ENCODE data around the gene FMN2.

FMN2 gene

GRCh38 chr1:240484804-240485443 lies 393.2 kb downstream of the FMN2 start:
- Histone ChIP-seq H3K4me3 (IDR thresholded peaks at IDR 0.05; ENCODE audit: insufficient read depth, low read depth, low read length) (no peak overlapping the region), H3K36me3 (ENCODE audit: insufficient read depth) (no peaks in the 10 kb centered on the region), H3K4me2 (no peak overlapping the region; the same call in 1 of the 2 replicates), H3K27ac (no peak overlapping the region), H3K4me1 (ENCODE audit: low read depth, poor library complexity, severe bottlenecking) (peaks cover 17% of the 10 kb centered on the region), H3K79me2 (ENCODE audit: insufficient read depth, low read depth) (no peaks in the 10 kb centered on the region), H4K20me1 (ENCODE audit: insufficient read depth) (no peaks in the 10 kb centered on the region), H3K27me3 (ENCODE audit: insufficient read depth, low read depth) (no peaks in the 10 kb centered on the region), H3K9ac (no peak overlapping the region), H2AFZ (ENCODE audit: low read depth) (no peak overlapping the region)
- TF ChIP-seq CTCF (conservative IDR thresholded peaks at IDR 0.05; ENCODE audit: low read depth, low read length) = no peak

GRCh38 chr1:240486611-240487010 lies 394.9 kb downstream of the FMN2 start:
- H3K27ac ChIP-seq = no peak overlapping the region
- H2AFZ ChIP-seq (ENCODE audit: low read depth) = no peak overlapping the region
- H4K20me1 ChIP-seq (ENCODE audit: insufficient read depth) = no peaks in the 10 kb centered on the region
- no peak overlapping the region for H3K4me3 ChIP-seq (IDR thresholded peaks at IDR 0.05; ENCODE audit: insufficient read depth, low read depth, low read length)
- no peak overlapping the region for H3K4me2 ChIP-seq
- H3K4me1 ChIP-seq (ENCODE audit: low read depth, poor library complexity, severe bottlenecking) = peaks cover 17% of the 10 kb centered on the region
- no peaks in the 10 kb centered on the region for H3K27me3 ChIP-seq (ENCODE audit: insufficient read depth, low read depth)
- H3K36me3 ChIP-seq (ENCODE audit: insufficient read depth) = no peaks in the 10 kb centered on the region
- no peaks in the 10 kb centered on the region for H3K79me2 ChIP-seq (ENCODE audit: insufficient read depth, low read depth)
- TF ChIP-seq CTCF (conservative IDR thresholded peaks at IDR 0.05; ENCODE audit: low read depth, low read length) = no peak
- no peak overlapping the region for H3K9ac ChIP-seq

GRCh38 chr1:240487493-240487892 lies 395.8 kb downstream of the FMN2 start:
- Histone ChIP-seq H2AFZ (ENCODE audit: low read depth) (no peak overlapping the region), H3K4me3 (IDR thresholded peaks at IDR 0.05; ENCODE audit: insufficient read depth, low read depth, low read length) (no peak overlapping the region), H3K27ac (no peak overlapping the region), H3K36me3 (ENCODE audit: insufficient read depth) (no peaks in the 10 kb centered on the region), H4K20me1 (ENCODE audit: insufficient read depth) (no peaks in the 10 kb centered on the region), H3K9ac (no peak overlapping the region), H3K4me2 (no peak overlapping the region), H3K27me3 (ENCODE audit: insufficient read depth, low read depth) (no peaks in the 10 kb centered on the region), H3K4me1 (ENCODE audit: low read depth, poor library complexity, severe bottlenecking) (peaks cover 17% of the 10 kb centered on the region), H3K79me2 (ENCODE audit: insufficient read depth, low read depth) (no peaks in the 10 kb centered on the region)
- no peak for TF ChIP-seq CTCF (conservative IDR thresholded peaks at IDR 0.05; ENCODE audit: low read depth, low read length)

- Histone ChIP-seq H3K4me2 (no peak overlapping the region), H3K27me3 (ENCODE audit: insufficient read depth, low read depth) (no peaks in the 10 kb centered on the region), H3K79me2 (ENCODE audit: insufficient read depth, low read depth) (no peaks in the 10 kb centered on the region), H3K27ac (no peak overlapping the region), H2AFZ (ENCODE audit: low read depth) (no peak overlapping the region), H4K20me1 (ENCODE audit: insufficient read depth) (no peaks in the 10 kb centered on the region), H3K4me1 (ENCODE audit: low read depth, poor library complexity, severe bottlenecking) (no peaks in the 10 kb centered on the region), H3K4me3 (IDR thresholded peaks at IDR 0.05; ENCODE audit: insufficient read depth, low read depth, low read length) (no peak overlapping the region), H3K9ac (no peak overlapping the region), H3K36me3 (ENCODE audit: insufficient read depth) (no peaks in the 10 kb centered on the region)
- TF ChIP-seq CTCF (conservative IDR thresholded peaks at IDR 0.05; ENCODE audit: low read depth, low read length) = no peak
These were observed 399.5 kb downstream of the FMN2 start for GRCh38 chr1:240491156-240491555.
